Sigmoid colon (tissue), 7 donors: ENCODE results near the gene COPG2. TPM values are rescaled to one million over a fixed set of nuclear protein-coding genes. Genes with fewer than 3 reads are reported as not detected.

Source experiments
- DNase-seq: peaks from one replicate; pipeline ENCODE4 v3.0.0-alpha.2; 2019
- H3K27ac ChIP-seq, 4 donors: fragments of 200-600 bp; sonication (generic); one replicate each; pipeline ENCODE4 v1.5.1; 2016 to 2019; ENCODE audit warnings: mild to moderate bottlenecking in 1 of 4
- H3K27me3 ChIP-seq, 3 donors: fragments of 200-600 bp; sonication (generic); one replicate each; pipeline ENCODE4 v1.5.1; 2019; ENCODE audit warnings: mild to moderate bottlenecking in 1 of 3
- H3K36me3 ChIP-seq, 4 donors: fragments of 200-600 bp; sonication (generic); one replicate each; pipeline ENCODE4 v1.5.1; 2016 to 2019
- H3K4me1 ChIP-seq, 4 donors: fragments of 200-600 bp; sonication (generic); one replicate each; pipeline ENCODE4 v1.5.1; 2017 to 2019
- H3K4me3 ChIP-seq, 4 donors: fragments of 200-600 bp; sonication (generic); one replicate each; pipeline ENCODE4 v1.5.1; 2017 to 2019; ENCODE audit warnings: mild to moderate bottlenecking in 2 of 4, moderate library complexity in 1 of 4
- H3K9me3 ChIP-seq, 4 donors: fragments of 200-600 bp in 3 of 4; sonication (generic) in 3 of 4; one replicate each; pipeline versions ENCODE4 v1.5.1 to v1.6.1; 2013 to 2019
- EP300 ChIP-seq, 4 donors: sonication (generic); formaldehyde crosslinking; IDR thresholded peaks; one replicate each; pipeline ENCODE4 v1.6.1; 2017; ENCODE audit warnings: antibody characterized with exemption in 4 of 4
- POLR2A ChIP-seq, 2 donors: fragments of 450-650 bp; IDR thresholded peaks; one replicate each; pipeline ENCODE4 v1.6.1; 2016; ENCODE audit warnings: antibody characterized with exemption in 2 of 2, mild to moderate bottlenecking in 2 of 2, moderate library complexity in 2 of 2
- POLR2AphosphoS5 ChIP-seq, 4 donors: sonication (generic); formaldehyde crosslinking; IDR thresholded peaks; one replicate each; pipeline ENCODE4 v1.6.1; 2017; ENCODE audit warnings: antibody characterized with exemption in 4 of 4
- WGBS, 2 donors: extraction: QIAGEN DNeasy Blood & Tissue Kit; methylation state at CpG; one replicate each; pipeline ENCODE4 v1.1.7; 2013; 5-methylcytosine and 5-hydroxymethylcytosine counted together
- intact Hi-C: fragments of 100-400 bp; cut with DNase I; formaldehyde crosslinking; loops from one replicate; pipeline ENCODE4 v1.15.1; 2023
- polyA plus RNA-seq, 3 donors: library from polyadenylated mRNA; stranded (reverse); fragments of 200-250 nt; gene quantifications; one replicate each; pipeline ENCODE4 v1.2.3, GENCODE V29; 2013
- total RNA-seq, 4 donors: library from RNA; depleted of rRNA; stranded (reverse); fragments of >200 nt; gene quantifications; one replicate each; pipeline ENCODE4 v1.1.0, GENCODE V29; 2016
- TF ChIP-seq, protein P1 (sequence below), 4 experiments: fragments of 450-650 bp in 3 of 4; fragments of 200-600 bp in 1 of 4; IDR thresholded peaks; one replicate each; pipeline ENCODE4 v1.5.1; 2016 to 2019; ENCODE audit warnings: antibody characterized with exemption in 4 of 4, mild to moderate bottlenecking in 3 of 4, moderate library complexity in 2 of 4
- donor health status: healthy with polysubstance abuse.
- donor health status: Bipolar disorder and iron deficiency.
- donor health status: healthy.

The COPG2 gene, protein sequence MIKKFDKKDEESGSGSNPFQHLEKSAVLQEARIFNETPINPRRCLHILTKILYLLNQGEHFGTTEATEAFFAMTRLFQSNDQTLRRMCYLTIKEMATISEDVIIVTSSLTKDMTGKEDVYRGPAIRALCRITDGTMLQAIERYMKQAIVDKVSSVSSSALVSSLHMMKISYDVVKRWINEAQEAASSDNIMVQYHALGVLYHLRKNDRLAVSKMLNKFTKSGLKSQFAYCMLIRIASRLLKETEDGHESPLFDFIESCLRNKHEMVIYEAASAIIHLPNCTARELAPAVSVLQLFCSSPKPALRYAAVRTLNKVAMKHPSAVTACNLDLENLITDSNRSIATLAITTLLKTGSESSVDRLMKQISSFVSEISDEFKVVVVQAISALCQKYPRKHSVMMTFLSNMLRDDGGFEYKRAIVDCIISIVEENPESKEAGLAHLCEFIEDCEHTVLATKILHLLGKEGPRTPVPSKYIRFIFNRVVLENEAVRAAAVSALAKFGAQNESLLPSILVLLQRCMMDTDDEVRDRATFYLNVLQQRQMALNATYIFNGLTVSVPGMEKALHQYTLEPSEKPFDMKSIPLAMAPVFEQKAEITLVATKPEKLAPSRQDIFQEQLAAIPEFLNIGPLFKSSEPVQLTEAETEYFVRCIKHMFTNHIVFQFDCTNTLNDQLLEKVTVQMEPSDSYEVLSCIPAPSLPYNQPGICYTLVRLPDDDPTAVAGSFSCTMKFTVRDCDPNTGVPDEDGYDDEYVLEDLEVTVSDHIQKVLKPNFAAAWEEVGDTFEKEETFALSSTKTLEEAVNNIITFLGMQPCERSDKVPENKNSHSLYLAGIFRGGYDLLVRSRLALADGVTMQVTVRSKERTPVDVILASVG
- total RNA-seq = 10 to 100 TPM; 11.7 to 15.5 (median 12.8) TPM
- polyA plus RNA-seq = 10 to 100 TPM in 1 of 3 donors, 1 to 10 TPM in 2; 8.8 to 13.0 (median 9.0) TPM

DNA sequence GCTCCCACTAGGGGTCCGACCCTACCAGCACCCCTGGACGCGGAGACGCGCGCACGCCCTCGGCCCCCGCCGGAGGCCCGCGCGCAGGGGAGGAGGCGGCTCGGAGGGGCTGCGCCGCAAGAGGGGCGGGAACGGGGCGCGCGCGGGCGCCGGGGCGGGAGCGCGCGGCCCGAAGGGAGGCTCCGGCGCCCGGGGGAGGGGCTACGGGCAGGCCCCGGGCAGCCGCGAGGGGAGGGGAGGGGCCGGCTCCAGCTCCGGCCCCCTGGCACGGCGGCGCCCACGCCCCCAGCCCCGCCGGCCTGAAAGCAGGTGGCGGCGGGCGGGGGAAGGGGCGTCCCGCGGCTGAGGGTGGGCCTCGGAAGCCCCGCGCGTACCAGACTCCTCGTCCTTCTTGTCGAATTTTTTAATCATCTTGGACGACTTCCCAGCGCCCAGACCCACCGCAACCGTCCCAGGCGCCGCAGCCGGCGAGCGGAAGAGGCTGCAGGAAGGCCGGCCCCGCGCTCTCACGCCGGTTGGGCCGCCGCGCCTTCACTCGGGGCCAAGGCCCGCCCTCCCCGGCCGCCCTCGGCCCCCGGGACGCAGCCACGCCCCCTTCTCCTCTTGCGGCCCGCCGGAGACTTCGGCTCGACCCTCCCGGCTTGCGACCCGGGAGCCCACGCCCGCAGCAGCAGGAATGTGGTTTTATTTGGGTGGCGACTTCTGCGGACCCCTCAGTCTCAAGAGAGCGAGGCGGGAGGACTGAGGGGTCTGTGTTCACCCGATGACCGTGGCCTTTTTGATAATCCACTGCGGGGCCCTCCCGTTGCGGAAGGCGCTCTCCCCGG lies at the start of gene COPG2:
COPG2 (minus strand) TSS at position 491 of the 827 bp plus-strand sequence; CDS start at position 411, 80 bp downstream.
- Histone ChIP-seq H3K27me3 (no peaks in the 10 kb centered on the region), H3K27ac (peak within 1 kb of the TSS; percentile 83 to 88 (median 84)), H3K36me3 (no peaks in the 10 kb centered on the region), H3K4me1 (peaks cover 0 to 16% (median 6%) of the 10 kb centered on the region in 4 donors), H3K9me3 (no peaks in the 10 kb centered on the region), H3K4me3 (peak within 1 kb of the TSS; percentile 71 to 91 (median 77))
- TF ChIP-seq, protein P1, sequence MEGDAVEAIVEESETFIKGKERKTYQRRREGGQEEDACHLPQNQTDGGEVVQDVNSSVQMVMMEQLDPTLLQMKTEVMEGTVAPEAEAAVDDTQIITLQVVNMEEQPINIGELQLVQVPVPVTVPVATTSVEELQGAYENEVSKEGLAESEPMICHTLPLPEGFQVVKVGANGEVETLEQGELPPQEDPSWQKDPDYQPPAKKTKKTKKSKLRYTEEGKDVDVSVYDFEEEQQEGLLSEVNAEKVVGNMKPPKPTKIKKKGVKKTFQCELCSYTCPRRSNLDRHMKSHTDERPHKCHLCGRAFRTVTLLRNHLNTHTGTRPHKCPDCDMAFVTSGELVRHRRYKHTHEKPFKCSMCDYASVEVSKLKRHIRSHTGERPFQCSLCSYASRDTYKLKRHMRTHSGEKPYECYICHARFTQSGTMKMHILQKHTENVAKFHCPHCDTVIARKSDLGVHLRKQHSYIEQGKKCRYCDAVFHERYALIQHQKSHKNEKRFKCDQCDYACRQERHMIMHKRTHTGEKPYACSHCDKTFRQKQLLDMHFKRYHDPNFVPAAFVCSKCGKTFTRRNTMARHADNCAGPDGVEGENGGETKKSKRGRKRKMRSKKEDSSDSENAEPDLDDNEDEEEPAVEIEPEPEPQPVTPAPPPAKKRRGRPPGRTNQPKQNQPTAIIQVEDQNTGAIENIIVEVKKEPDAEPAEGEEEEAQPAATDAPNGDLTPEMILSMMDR (IDR thresholded peaks at IDR 0.05) = no peak
- TF ChIP-seq POLR2AphosphoS5 (IDR thresholded peaks at IDR 0.05) = peak in 2 of 4 donors; percentile 76
- 1% methylated on average over 103 of the region's 103 CpGs for WGBS, 2 donors
- intact Hi-C loops = loop anchor here (5.0 to 10.0 kb wide), 2 partner anchors 391 to 1444 kb away; partner anchors contain the start of gene AHCYL2
- DNase-seq = peak; percentile 88

- TF ChIP-seq, protein P1 (IDR thresholded peaks at IDR 0.05) = no peak
- intact Hi-C loops = no loop called here
- H3K9me3 ChIP-seq = no peaks in the 10 kb centered on the region
- H3K27ac ChIP-seq = no peak overlapping the region
- 23 to 40% methylated on average over 3 of the region's 3 CpGs for WGBS, 2 donors
- no peaks in the 10 kb centered on the region for H3K36me3 ChIP-seq
- peaks cover 0 to 7% (median 0%) of the 10 kb centered on the region in 3 donors for H3K27me3 ChIP-seq
- DNase-seq = no peak
- H3K4me1 ChIP-seq = no peaks in the 10 kb centered on the region
- no peak overlapping the region for H3K4me3 ChIP-seq
These were observed 43.9 kb upstream of the COPG2 start for GRCh38 chr7:130712416-130712815.

- Histone ChIP-seq H3K4me3 (no peak overlapping the region), H3K36me3 (no peaks in the 10 kb centered on the region), H3K27me3 (peaks cover 0 to 3% (median 0%) of the 10 kb centered on the region in 3 donors), H3K9me3 (no peaks in the 10 kb centered on the region), H3K27ac (no peak overlapping the region), H3K4me1 (no peaks in the 10 kb centered on the region)
- intact Hi-C loops = no loop called here
- no peak for DNase-seq
- 88 to 92% methylated on average over 4 of the region's 4 CpGs for WGBS, 2 donors
- TF ChIP-seq, protein P1 (IDR thresholded peaks at IDR 0.05) = no peak
- no peak for TF ChIP-seq POLR2A (IDR thresholded peaks at IDR 0.05)
- TF ChIP-seq EP300 (IDR thresholded peaks at IDR 0.05) = no peak
- TF ChIP-seq POLR2AphosphoS5 (IDR thresholded peaks at IDR 0.05) = no peak
These were observed 40.2 kb upstream of the COPG2 start for GRCh38 chr7:130708766-130709165.

DNA sequence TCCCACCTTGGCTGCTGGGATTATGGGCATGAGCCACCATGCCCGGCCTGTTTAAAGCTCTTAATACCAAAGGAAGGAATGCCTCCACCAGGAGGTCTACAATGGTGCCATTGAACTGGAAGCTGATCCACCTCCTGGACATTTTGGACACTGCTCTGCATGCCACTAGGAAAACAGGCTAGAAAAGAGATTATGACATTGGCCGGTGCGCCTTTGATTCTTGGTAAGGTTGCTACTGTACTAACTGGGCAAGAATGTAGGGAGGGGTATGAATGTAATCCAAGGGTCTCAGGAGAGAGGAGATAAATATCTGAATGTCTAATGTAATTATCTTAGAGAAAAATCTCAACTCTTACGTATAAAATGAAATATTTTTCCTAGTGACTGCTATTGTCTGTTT lies 39.5 kb upstream of the COPG2 start:
- Histone ChIP-seq H3K4me1 (no peaks in the 10 kb centered on the region), H3K27me3 (peaks cover 0 to 3% (median 0%) of the 10 kb centered on the region in 3 donors), H3K9me3 (no peaks in the 10 kb centered on the region), H3K27ac (no peak overlapping the region), H3K36me3 (no peaks in the 10 kb centered on the region), H3K4me3 (no peak overlapping the region)
- WGBS, 2 donors = 93 to 96% methylated on average over 4 of the region's 4 CpGs
- TF ChIP-seq EP300 (IDR thresholded peaks at IDR 0.05) = no peak
- DNase-seq = no peak
- intact Hi-C loops = no loop called here
